T-helper 17 cell (primary cell): ENCODE measurements around the gene KIF20B. TPM values are rescaled to one million over a fixed set of nuclear protein-coding genes. Genes with fewer than 3 reads are reported as not detected.
"Not testable (repeated sequence)": the region's sequence is repeated elsewhere in the genome, so short reads cannot be mapped to it uniquely, and the experiment has no call there.

Source experiments
- ATAC-seq: fragments of 150-1000 bp; cut with Tn5 transposase; 2 replicates; pipeline ENCODE4 v1.10.0; 2021; ENCODE audit warnings: mild to moderate bottlenecking, moderate library complexity
- DNase-seq, 3 donors: peaks; one replicate each; pipeline versions ENCODE4 v3.0.0 to v3.0.0-alpha.2; 2020 to 2021
- H3K9me3 ChIP-seq: one replicate; pipeline ENCODE4 v1.7.0; 2013; ENCODE audit warnings: low read length, mild to moderate bottlenecking; ENCODE audit not compliant: control insufficient read depth, poor library complexity, severe bottlenecking
- H3K27ac Mint-ChIP-seq: one replicate; pipeline ENCODE4 v1.8.0; 2022; ENCODE audit warnings: mild to moderate bottlenecking, moderate library complexity, mixed read lengths
- H3K27me3 Mint-ChIP-seq: one replicate; pipeline ENCODE4 v1.8.0; 2022; ENCODE audit warnings: mixed read lengths
- H3K36me3 Mint-ChIP-seq: one replicate; pipeline ENCODE4 v1.8.0; 2022; ENCODE audit warnings: low read depth, mixed read lengths
- H3K4me1 Mint-ChIP-seq: one replicate; pipeline ENCODE4 v1.8.0; 2022; ENCODE audit warnings: mild to moderate bottlenecking, mixed read lengths
- H3K4me3 Mint-ChIP-seq: one replicate; pipeline ENCODE4 v1.8.0; 2022; ENCODE audit warnings: mild to moderate bottlenecking, moderate library complexity, mixed read lengths
- total RNA-seq, 4 donors: library from RNA in 2 of 4; stranded (reverse) in 2 of 4; gene quantifications; one replicate each; pipeline ENCODE4 v1.2.3 and lab custom pipeline; 2022 to 2026

Gene KIF20B
- total RNA-seq, 2 donors from 2014 or later, result 17.6 to 36.2 TPM

DNA sequence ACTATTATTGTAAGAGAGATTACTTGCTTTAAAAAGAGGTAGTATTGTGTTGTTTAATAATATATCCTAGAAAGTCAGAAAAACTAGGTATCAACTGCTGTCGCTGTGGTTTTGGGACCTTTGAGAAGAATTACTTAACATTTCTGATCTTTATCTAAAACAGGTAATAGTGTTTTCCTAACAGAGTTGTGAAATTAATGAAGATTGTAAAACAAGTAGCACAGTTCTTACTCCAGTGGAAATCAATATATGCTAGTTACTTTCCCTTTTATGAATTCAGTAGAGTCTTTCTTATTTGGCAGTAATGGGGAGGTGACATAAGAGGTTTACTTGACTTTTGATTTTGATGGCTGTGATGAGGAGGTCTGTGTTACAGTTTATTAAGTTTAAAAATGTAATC is 58.1 kb downstream of the KIF20B start:
- no peak overlapping the region for H3K27ac Mint-ChIP-seq
- peaks cover 3% of the 10 kb centered on the region for H3K4me1 Mint-ChIP-seq
- DNase-seq (no peak), ATAC-seq (no peak)
- H3K4me3 Mint-ChIP-seq, result no peak overlapping the region
- H3K36me3 Mint-ChIP-seq, result peaks cover 4% of the 10 kb centered on the region
- no peaks in the 10 kb centered on the region for H3K27me3 Mint-ChIP-seq
- no peaks in the 10 kb centered on the region for H3K9me3 ChIP-seq

DNA sequence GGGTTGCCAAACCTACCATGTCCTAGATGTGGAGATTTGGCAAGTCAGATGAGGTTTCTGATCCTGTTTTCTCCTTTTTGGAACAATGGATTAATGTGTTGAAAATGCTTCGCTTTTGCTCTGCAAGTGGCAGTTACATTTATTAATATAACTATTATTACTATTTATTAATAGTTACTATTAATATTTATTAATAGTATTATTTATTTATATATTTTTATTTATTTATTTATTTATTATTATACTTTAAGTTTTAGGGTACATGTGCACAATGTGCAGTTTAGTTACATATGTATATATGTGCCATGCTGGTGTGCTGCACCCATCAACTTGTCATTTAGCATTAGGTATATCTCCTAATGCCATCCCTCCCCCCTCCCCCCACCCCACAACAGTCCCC is 62.3 kb downstream of the KIF20B start:
- H3K4me3 Mint-ChIP-seq, H3K36me3 Mint-ChIP-seq, DNase-seq, H3K9me3 ChIP-seq, ATAC-seq, H3K27me3 Mint-ChIP-seq, H3K4me1 Mint-ChIP-seq, H3K27ac Mint-ChIP-seq: not testable (repeated sequence)

GRCh38 chr10:89771684-89772083 is 70.3 kb downstream of the KIF20B start:
- ATAC-seq (no peak), DNase-seq (no peak)
- peaks cover 10% of the 10 kb centered on the region for H3K4me1 Mint-ChIP-seq
- no peaks in the 10 kb centered on the region for H3K9me3 ChIP-seq
- H3K27ac Mint-ChIP-seq, result no peak overlapping the region
- H3K4me3 Mint-ChIP-seq, result no peak overlapping the region
- H3K27me3 Mint-ChIP-seq, result no peaks in the 10 kb centered on the region
- peaks cover 19% of the 10 kb centered on the region for H3K36me3 Mint-ChIP-seq

DNA sequence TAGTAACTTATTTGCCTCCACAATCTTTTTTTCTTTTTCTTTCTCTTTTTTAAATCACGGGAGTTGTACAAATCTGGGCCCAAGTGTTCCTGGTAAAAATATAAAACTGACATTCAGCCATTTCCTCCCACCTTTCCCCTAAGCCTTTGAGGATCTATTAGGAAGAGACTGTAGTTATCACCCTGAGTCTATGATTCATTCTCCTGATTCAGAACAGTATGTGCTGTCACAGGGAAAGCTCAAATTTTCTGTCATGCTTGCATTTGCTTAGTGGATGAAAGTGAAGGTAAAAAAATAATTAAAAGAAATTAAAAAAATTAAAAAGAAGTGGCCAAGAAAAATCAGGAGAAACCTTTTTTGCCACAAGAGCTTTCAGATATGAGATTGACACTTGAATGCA is 71.7 kb downstream of the KIF20B start:
- peaks cover 10% of the 10 kb centered on the region for H3K4me1 Mint-ChIP-seq
- no peak overlapping the region for H3K27ac Mint-ChIP-seq
- no peaks in the 10 kb centered on the region for H3K9me3 ChIP-seq
- H3K27me3 Mint-ChIP-seq, result no peaks in the 10 kb centered on the region
- no peak for ATAC-seq
- H3K4me3 Mint-ChIP-seq, result no peak overlapping the region
- no peak for DNase-seq
- peaks cover 17% of the 10 kb centered on the region for H3K36me3 Mint-ChIP-seq

DNA sequence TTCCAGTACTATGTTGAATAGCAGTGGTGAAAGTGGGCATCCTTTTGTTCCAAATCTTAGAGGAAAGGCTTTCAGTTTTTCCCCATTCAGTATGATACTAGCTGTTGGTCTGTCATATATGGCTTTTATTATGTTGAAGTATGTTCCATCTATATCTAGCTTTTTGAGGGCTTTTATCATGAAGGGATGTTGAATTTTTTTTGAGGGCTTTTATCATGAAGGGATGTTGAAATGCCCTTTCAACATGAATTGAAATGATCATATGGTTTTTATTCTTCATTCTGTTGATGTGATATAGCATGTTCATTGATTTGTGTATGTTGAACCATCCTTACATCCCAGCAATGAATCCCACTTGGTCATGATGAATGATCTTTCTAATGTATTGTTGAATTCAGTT is 75.3 kb downstream of the KIF20B start:
- no peak for DNase-seq
- H3K27ac Mint-ChIP-seq, result no peak overlapping the region
- H3K4me3 Mint-ChIP-seq, result no peak overlapping the region
- ATAC-seq, result no peak
- no peaks in the 10 kb centered on the region for H3K27me3 Mint-ChIP-seq
- H3K36me3 Mint-ChIP-seq, result peaks cover 6% of the 10 kb centered on the region
- no peaks in the 10 kb centered on the region for H3K9me3 ChIP-seq
- peaks cover 2% of the 10 kb centered on the region for H3K4me1 Mint-ChIP-seq

DNA sequence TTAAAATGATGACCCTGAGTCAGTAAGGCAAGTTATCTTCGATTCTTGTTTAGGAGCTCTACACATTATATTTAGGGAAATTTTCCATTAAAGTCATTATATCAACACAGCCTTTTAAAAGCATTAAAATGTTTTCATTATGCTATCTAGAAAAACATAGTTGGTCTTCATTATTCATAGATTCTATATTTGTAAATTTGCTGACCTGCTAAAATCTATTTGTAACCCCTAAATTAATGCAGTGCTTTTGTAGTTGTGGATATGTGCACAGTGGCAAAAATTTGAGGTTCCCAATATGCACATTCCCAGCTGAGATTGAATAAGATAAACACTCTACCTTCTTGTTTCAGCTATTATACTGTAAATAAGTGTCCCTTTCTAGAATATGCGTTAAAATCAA is 81.1 kb downstream of the KIF20B start:
- no peak overlapping the region for H3K4me3 Mint-ChIP-seq
- ATAC-seq (no peak), DNase-seq (no peak)
- H3K27me3 Mint-ChIP-seq, result no peaks in the 10 kb centered on the region
- no peaks in the 10 kb centered on the region for H3K9me3 ChIP-seq
- H3K27ac Mint-ChIP-seq, result no peak overlapping the region
- H3K4me1 Mint-ChIP-seq, result no peaks in the 10 kb centered on the region
- H3K36me3 Mint-ChIP-seq, result no peaks in the 10 kb centered on the region

DNA sequence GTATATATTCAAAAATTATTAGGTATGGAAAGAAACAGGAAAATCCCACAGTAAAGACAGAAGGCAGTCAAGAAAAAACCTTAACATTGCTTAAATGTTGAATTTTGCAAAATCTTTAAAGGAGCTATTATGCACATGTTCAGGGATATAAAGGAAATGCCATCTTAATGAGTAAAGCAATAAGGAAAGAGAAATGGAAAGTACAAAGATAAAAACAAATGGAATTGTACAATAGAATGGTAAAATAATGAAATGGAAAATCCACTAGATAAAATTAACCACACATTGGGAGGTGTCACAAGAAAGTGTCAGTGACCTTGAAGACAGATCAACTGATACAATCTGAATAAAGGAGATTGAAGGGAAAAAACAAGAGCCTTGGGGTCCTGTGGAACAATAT is 82.0 kb downstream of the KIF20B start:
- ATAC-seq, result no peak

GRCh38 chr10:89785095-89785494 is 83.7 kb downstream of the KIF20B start:
- H3K36me3 Mint-ChIP-seq, result no peaks in the 10 kb centered on the region
- DNase-seq (no peak), ATAC-seq (no peak)
- no peaks in the 10 kb centered on the region for H3K9me3 ChIP-seq
- peaks cover 6% of the 10 kb centered on the region for H3K4me1 Mint-ChIP-seq
- H3K27ac Mint-ChIP-seq, result no peak overlapping the region
- no peak overlapping the region for H3K4me3 Mint-ChIP-seq
- peaks cover 14% of the 10 kb centered on the region for H3K27me3 Mint-ChIP-seq

More for the DNA sequence above, 82.0 kb downstream of the KIF20B start:
- H3K4me1 Mint-ChIP-seq, result no peaks in the 10 kb centered on the region
- no peak overlapping the region for H3K4me3 Mint-ChIP-seq
- H3K27ac Mint-ChIP-seq, result no peak overlapping the region
- no peaks in the 10 kb centered on the region for H3K36me3 Mint-ChIP-seq
- H3K27me3 Mint-ChIP-seq, result no peaks in the 10 kb centered on the region
- no peak for DNase-seq
- no peaks in the 10 kb centered on the region for H3K9me3 ChIP-seq

- Mint-ChIP-seq H3K4me1 (peaks cover 6% of the 10 kb centered on the region), H3K27ac (no peak overlapping the region), H3K4me3 (no peak overlapping the region), H3K27me3 (peaks cover 19% of the 10 kb centered on the region), H3K36me3 (no peaks in the 10 kb centered on the region)
- ATAC-seq (no peak), DNase-seq (no peak)
- H3K9me3 ChIP-seq, result no peaks in the 10 kb centered on the region
Measured at GRCh38 chr10:89789188-89789877, 87.9 kb downstream of the KIF20B start.

- Mint-ChIP-seq H3K27me3 (peaks cover 28% of the 10 kb centered on the region), H3K4me3 (no peak overlapping the region), H3K27ac (no peak overlapping the region), H3K36me3 (no peaks in the 10 kb centered on the region), H3K4me1 (peaks cover 6% of the 10 kb centered on the region)
- ATAC-seq (no peak), DNase-seq (no peak)
- no peaks in the 10 kb centered on the region for H3K9me3 ChIP-seq
Measured at GRCh38 chr10:89792187-89792586, 90.8 kb downstream of the KIF20B start.

DNA sequence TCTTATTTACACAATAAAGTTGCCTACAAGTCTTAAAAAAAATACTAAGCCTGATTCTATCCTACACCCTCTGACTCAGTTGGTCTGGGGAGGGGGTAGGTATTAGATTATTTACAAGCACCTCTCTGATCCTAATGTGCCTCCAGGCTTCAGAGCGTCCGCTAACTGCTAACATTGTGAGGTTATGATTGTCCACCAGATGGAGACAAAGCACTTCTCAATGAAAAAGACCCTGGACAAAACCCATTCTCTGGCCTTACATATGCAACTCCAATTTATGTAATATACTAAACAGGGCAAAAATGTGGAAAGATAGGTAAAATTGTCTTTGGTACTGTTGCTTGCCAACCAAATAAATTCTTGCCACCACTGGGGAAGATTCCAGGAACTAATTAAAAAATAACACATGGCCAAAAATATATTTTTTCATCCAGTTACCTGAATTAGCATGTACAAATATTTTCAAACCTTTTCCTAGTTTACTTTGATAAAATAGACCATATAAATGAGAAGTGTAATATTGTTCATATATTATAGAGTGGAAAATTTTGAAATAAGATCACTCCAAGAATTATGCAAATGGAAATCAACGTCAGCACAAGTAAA is 92.4 kb downstream of the KIF20B start:
- no peak overlapping the region for H3K27ac Mint-ChIP-seq

DNA sequence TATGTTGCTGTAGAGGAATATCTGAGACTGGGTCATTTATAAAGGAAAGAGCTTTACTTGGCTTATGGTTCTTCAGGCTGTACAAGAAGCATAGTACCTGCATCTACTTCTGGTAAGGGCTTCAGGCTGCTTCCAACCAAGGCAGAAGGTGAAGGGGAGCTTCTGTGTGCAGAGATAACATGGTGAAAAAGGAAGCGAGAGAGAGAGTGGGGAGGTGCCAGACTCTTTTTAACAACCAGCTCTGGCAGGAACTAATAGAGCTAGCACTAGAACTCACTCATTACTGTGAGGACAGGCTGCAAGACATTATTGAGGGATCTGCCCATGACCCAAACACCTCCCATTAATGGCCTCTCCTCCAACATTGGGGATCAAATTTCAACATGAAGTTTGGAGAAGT is 94.5 kb downstream of the KIF20B start:
- Mint-ChIP-seq H3K27ac (no peak overlapping the region), H3K36me3 (no peaks in the 10 kb centered on the region), H3K27me3 (peaks cover 33% of the 10 kb centered on the region), H3K4me1 (no peaks in the 10 kb centered on the region), H3K4me3 (no peak overlapping the region)
- no peak for ATAC-seq
- DNase-seq, result no peak
- no peaks in the 10 kb centered on the region for H3K9me3 ChIP-seq

More for the DNA sequence above, 92.4 kb downstream of the KIF20B start:
- DNase-seq (peak in 1 of 3 donors; percentile 11), ATAC-seq (peak; percentile 75)
- H3K4me1 Mint-ChIP-seq, result peaks cover 6% of the 10 kb centered on the region
- no peak overlapping the region for H3K4me3 Mint-ChIP-seq
- H3K9me3 ChIP-seq, result no peaks in the 10 kb centered on the region
- H3K36me3 Mint-ChIP-seq, result no peaks in the 10 kb centered on the region
- H3K27me3 Mint-ChIP-seq, result peaks cover 35% of the 10 kb centered on the region

DNA sequence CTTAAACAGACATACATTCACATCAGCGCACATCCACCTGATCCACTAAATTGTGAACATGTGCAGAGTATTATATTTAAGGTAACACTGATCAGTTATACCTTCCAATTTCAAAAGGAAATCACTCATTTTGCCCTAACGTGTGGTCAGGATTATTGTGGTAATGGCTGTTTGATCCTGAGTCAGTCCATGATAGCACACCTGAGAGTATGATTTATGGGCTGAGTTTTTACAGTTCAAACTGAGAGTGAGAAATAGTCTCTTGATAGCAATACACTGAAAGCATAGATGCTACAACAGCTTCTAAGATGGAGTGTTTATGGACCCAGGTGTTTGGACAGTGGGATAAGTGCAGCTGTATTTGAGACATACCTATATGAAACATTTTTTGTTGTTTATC is 96.7 kb downstream of the KIF20B start:
- Mint-ChIP-seq H3K27me3 (peaks cover 37% of the 10 kb centered on the region), H3K4me3 (no peak overlapping the region), H3K4me1 (no peaks in the 10 kb centered on the region), H3K27ac (no peak overlapping the region), H3K36me3 (peaks cover 2% of the 10 kb centered on the region)
- H3K9me3 ChIP-seq, result no peaks in the 10 kb centered on the region
- ATAC-seq (no peak), DNase-seq (no peak)

DNA sequence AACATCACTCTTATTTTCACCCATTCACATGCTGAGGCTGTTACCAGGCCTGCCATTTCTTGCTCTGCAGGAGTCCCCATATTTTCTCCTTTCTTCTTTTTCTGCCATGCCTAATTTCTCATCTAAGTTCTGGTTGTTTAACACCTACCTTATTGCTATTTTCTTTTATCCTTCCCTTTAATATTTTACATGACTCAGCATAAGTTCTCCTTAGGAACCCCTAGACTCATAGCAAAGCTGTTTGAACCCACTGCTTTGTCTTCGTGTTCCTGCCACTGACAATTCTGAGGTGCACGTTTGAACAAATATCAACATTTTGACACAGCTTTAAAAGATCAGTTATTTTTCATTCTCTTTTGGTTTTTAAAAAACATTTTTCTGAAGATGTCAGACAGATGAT is 98.2 kb downstream of the KIF20B start:
- H3K27me3 Mint-ChIP-seq, result peaks cover 46% of the 10 kb centered on the region
- no peaks in the 10 kb centered on the region for H3K9me3 ChIP-seq
- H3K4me3 Mint-ChIP-seq, result no peak overlapping the region
- H3K4me1 Mint-ChIP-seq, result no peaks in the 10 kb centered on the region
- peaks cover 2% of the 10 kb centered on the region for H3K36me3 Mint-ChIP-seq
- no peak for ATAC-seq
- DNase-seq, result no peak
- no peak overlapping the region for H3K27ac Mint-ChIP-seq
